Measurements from ENCODE around the gene UNC93A. TPM values are rescaled to one million over a fixed set of nuclear protein-coding genes. Genes with fewer than 3 reads are reported as not detected.
"Not testable (repeated sequence)": the region's sequence is repeated elsewhere in the genome, so short reads cannot be mapped to it uniquely, and the experiment has no call there.

UNC93A gene
- polyA plus RNA-seq, 10 donors, result not detected

DNA sequence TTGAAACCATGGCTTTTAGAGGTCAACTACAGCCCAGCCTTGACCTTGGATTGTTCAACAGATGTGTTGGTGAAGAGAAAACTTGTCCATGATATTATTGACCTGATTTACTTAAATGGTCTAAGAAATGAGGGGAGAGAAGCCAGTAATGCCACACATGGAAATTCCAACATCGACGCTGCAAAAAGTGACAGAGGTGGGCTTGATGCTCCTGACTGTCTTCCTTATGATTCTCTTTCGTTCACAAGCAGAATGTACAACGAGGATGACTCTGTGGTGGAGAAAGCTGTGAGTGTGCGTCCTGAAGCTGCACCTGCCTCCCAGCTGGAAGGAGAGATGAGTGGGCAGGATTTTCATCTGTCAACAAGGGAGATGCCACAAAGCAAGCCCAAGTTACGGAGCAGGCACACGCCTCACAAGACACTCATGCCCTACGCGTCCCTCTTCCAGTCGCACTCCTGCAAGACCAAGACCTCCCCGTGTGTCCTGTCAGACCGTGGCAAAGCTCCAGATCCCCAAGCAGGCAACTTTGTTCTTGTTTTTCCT, 50.0 kb downstream of the UNC93A start:
- no peak for DNase-seq

- DNase-seq, result no peak
Measured at GRCh38 chr6:167341665-167342655, 50.8 kb downstream of the UNC93A start.

- no peak for DNase-seq
Measured at GRCh38 chr6:167342879-167343610, 51.9 kb downstream of the UNC93A start.

GRCh38 chr6:167345348-167345747, 54.2 kb downstream of the UNC93A start:
- DNase-seq, result no peak

DNA sequence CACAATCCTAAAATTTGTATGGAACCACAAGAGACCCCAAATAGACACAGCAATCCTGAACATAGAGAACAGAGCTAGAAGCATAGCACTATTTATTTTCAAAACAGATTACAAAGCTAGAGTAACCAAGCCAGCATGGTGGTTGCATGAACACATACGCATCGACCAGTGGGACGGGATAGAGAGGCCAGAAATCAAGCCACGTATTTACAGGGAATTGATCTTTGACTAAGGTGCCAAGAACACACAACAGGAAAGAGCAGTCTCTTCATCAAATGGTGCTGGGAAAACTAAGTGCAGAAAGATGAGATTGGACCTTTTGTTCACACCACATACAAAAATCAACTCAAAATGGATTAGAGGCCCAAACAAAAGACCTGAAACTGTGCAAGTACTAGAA, 54.8 kb downstream of the UNC93A start:
- DNase-seq, result no peak

- no peak for DNase-seq
Measured at GRCh38 chr6:167347226-167347625, 56.1 kb downstream of the UNC93A start.

- peak in 1 of 3 donors; percentile 19 for DNase-seq
Measured at GRCh38 chr6:167349631-167350274, 58.6 kb downstream of the UNC93A start.

DNA sequence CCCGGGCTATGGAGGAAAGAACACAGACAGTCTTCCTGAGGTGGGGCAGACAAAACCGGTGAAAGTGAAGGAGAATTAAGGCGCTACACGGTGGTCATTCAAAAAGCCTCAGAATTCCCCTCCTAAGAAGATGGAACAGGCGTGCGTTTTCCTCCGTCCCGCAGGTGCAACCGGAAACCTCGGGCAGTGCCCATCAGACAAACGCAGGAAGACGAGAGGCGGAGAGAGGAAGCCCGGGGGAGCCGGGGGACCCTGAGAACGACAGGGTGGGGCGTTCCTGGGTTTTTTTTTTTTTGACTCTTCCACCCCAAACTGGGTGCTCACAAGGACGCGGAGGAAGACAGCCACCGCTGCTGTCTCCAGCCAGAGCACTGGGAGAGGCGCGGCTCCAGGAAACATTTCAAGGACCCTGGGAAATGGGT, 59.2 kb downstream of the UNC93A start:
- peak in 1 of 3 donors; percentile 14 for DNase-seq

GRCh38 chr6:167350731-167351655, 59.9 kb downstream of the UNC93A start:
- peak; percentile 44 to 85 (median 66) for DNase-seq

DNA sequence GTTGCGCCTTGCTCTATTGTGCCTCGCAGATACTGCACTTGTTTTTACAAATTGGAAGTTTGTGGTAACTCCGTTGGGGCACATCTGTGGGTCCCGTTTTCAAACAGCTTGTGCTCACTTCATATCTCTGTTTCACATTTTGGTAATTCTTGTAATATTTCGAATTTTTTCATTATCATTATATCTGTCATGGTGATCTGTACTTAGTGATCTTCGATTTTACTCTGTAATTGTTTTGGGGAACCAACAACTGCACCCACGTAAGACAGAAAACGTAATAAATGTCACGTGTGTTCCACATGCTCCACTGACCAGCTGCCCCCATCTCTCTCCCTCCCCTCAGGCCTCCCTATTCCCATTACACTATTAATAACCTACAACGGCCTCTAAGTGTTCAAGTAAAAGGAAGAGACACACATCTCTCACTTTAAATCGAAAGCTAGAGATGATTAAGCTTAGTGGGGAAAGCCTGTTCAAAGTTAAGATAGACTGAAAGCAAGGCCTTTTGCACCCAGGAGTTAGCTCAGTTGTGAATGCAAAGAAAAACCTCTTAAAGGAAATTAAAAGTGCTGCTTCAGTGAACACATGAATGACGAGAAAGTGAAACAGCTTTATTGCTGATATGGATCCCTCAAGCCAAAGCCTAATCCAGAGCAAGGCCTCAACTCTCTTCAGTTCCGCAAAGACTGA, 60.7 kb downstream of the UNC93A start:
- no peak for DNase-seq

GRCh38 chr6:167356874-167357273, 65.8 kb downstream of the UNC93A start:
- DNase-seq, result no peak

DNA sequence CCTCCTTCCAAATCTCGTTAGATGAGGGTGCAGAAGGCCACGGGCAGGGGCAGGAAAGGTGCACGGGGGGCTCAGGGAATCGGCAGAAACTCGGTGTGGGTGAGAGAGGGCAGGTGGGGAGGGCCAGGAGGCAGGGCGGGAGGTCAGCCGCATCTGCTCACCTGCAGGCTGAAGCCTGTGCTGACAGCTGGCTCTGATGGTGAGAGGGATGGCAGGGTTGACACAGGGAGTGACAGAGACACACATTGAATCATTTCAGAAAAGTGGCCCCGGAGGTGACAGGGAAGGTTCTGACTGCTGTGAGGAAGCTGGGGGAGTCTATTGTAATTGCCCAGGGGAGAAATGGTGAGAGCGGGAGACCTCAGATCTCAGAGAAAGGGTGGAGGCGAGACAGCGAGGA, 67.3 kb downstream of the UNC93A start:
- DNase-seq, result not testable (repeated sequence)

DNA sequence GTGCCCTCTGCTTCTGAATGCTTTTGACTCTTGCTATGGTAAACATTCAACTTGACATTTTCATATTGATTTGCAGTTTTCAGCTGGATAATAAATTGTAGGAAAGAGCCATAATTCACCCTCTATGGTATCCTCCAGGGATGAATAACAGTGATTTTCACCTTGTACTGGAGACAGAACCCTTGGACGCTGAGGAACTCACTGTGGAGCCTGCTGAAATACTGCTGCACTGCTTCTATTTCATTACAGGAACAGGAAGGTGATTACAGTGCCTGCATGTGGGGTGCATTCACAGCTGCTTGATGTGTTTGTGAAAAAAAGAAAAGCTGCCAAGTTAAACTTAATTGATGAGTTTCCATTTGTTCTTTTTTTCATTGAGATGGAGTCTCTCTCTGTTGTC, 70.1 kb downstream of the UNC93A start:
- not testable (repeated sequence) for DNase-seq

Other genes starting within 250 kb of the UNC93A start
- under 1 TPM in 1 of 10 donors, not detected in 9; 0.66 TPM for gene CCR6, start 168.2 kb upstream of the UNC93A start, polyA plus RNA-seq (ENCODE audit: insufficient read length in 10 of 10)
- gene GPR31, start 133.3 kb upstream of the UNC93A start, polyA plus RNA-seq (ENCODE audit: insufficient read length in 10 of 10), result under 1 TPM in 1 of 10 donors, not detected in 9; 0.12 TPM
- under 1 TPM in 1 of 10 donors, not detected in 9; 0.13 TPM for gene TTLL2, start 33.8 kb downstream of the UNC93A start, polyA plus RNA-seq (ENCODE audit: insufficient read length in 10 of 10)